Fibroblast of lung (primary cell): ENCODE data around the gene GPR42. TPM values are rescaled to one million over a fixed set of nuclear protein-coding genes. Genes with fewer than 3 reads are reported as not detected.

Source experiments
- DNase-seq, 2 donors: peaks; one replicate each; pipeline versions ENCODE4 v3.0.0 to v3.0.0-alpha.2; 2010; ENCODE audit warnings: low read depth in 2 of 2
- H2AFZ ChIP-seq: 2 replicates; pipeline ENCODE4 v1.5.1; 2012; ENCODE audit warnings: low read length, control low read depth, inconsistent platforms
- H3K27ac ChIP-seq: 2 replicates; pipeline ENCODE4 v1.5.1; 2011; ENCODE audit warnings: low read length, control low read depth; ENCODE audit not compliant: insufficient read depth
- H3K27me3 ChIP-seq: 2 replicates; pipeline ENCODE4 v1.5.1; 2011; ENCODE audit warnings: mild to moderate bottlenecking, low read length; ENCODE audit not compliant: control insufficient read depth, insufficient read depth
- H3K36me3 ChIP-seq: 2 replicates; pipeline ENCODE4 v1.5.1; 2011; ENCODE audit warnings: low read length; ENCODE audit not compliant: control insufficient read depth, insufficient read depth
- H3K4me1 ChIP-seq: 2 replicates; pipeline ENCODE4 v1.5.1; 2011; ENCODE audit warnings: low read length; ENCODE audit not compliant: control insufficient read depth, insufficient read depth; ENCODE audit errors: extremely low read depth
- H3K4me2 ChIP-seq: 2 replicates; pipeline ENCODE4 v1.5.1; 2011; ENCODE audit warnings: low read length, control low read depth; ENCODE audit not compliant: insufficient read depth; ENCODE audit errors: extremely low read depth
- H3K4me3 ChIP-seq, 4 experiments: fragments of 200-600 bp in 1 of 4; sonication (generic) in 1 of 4; replicated peaks in 1 of 4; 2 replicates each; pipeline ENCODE4 v1.5.1; 2011 to 2016; ENCODE audit warnings: low read length in 4 of 4, low read depth in 3 of 4, mild to moderate bottlenecking in 3 of 4, control low read depth in 2 of 4, inconsistent platforms in 1 of 4, mixed read lengths in 1 of 4; ENCODE audit not compliant: insufficient read depth in 1 of 4; ENCODE audit errors: control extremely low read depth in 1 of 4
- H3K79me2 ChIP-seq: 2 replicates; pipeline ENCODE4 v1.5.1; 2012; ENCODE audit warnings: mild to moderate bottlenecking, low read length, inconsistent platforms; ENCODE audit not compliant: control insufficient read depth, insufficient read depth
- H3K9ac ChIP-seq: 2 replicates; pipeline ENCODE4 v1.5.1; 2011; ENCODE audit warnings: mild to moderate bottlenecking, low read length, control low read depth; ENCODE audit not compliant: insufficient read depth
- H3K9me3 ChIP-seq: 2 replicates; pipeline ENCODE4 v1.5.1; 2012; ENCODE audit warnings: low read depth, low read length; ENCODE audit not compliant: control insufficient read depth, insufficient read depth
- H4K20me1 ChIP-seq: 2 replicates; pipeline ENCODE4 v1.5.1; 2011; ENCODE audit warnings: low read length; ENCODE audit not compliant: control insufficient read depth, insufficient read depth; ENCODE audit errors: extremely low read depth
- CTCF ChIP-seq, 2 donors: IDR thresholded peaks in 1 of 2; conservative IDR thresholded peaks in 1 of 2; 1 replicate in 1 of 2; 2 replicates in 1 of 2; pipeline ENCODE4 v1.5.1; 2011 to 2012; ENCODE audit warnings: low read length in 2 of 2, control low read depth in 1 of 2, inconsistent platforms in 1 of 2, low read depth in 1 of 2, mild to moderate bottlenecking in 1 of 2
- EZH2 ChIP-seq: IDR thresholded peaks from 2 replicates; pipeline ENCODE4 v1.5.1; 2012; ENCODE audit warnings: low read length, control low read depth, mild to moderate bottlenecking; ENCODE audit errors: missing control alignments
- polyA plus RNA-seq, 2 donors: library from polyadenylated mRNA; depleted of rRNA in 1 of 2; stranded (reverse) in 1 of 2; unstranded in 1 of 2; fragments of >200 nt; gene quantifications; 2 replicates each; pipeline ENCODE4 v1.2.1, GENCODE V29; 2011 to 2012; ENCODE audit warnings: missing spikeins in 1 of 2
- total RNA-seq: library from RNA; depleted of rRNA; stranded (reverse); fragments of >200 nt; gene quantifications from 2 replicates; pipeline ENCODE4 v1.2.1, GENCODE V29; 2014

GPR42 gene
- total and polyA plus RNA-seq, 2 donors (not counting 1 experiment from before 2014, with no cell fraction given), result not detected

- H3K27ac ChIP-seq, result no peak overlapping the region
- no peak overlapping the region for H2AFZ ChIP-seq
- no peaks in the 10 kb centered on the region for H3K27me3 ChIP-seq
- H3K36me3 ChIP-seq, result no peaks in the 10 kb centered on the region
- no peak for TF ChIP-seq EZH2
- TF ChIP-seq CTCF (conservative IDR thresholded peaks at IDR 0.05 in 1 of 2, IDR thresholded peaks at IDR 0.05 in 1 of 2; ENCODE audit: low read depth in 1 of 2, low read length in 2 of 2), result no peak
- no peaks in the 10 kb centered on the region for H3K79me2 ChIP-seq
- H4K20me1 ChIP-seq, result no peaks in the 10 kb centered on the region
- no peak overlapping the region for H3K4me3 ChIP-seq
- H3K4me2 ChIP-seq, result no peak overlapping the region
- no peak for DNase-seq
- no peaks in the 10 kb centered on the region for H3K4me1 ChIP-seq
- H3K9me3 ChIP-seq, result no peaks in the 10 kb centered on the region
- no peak overlapping the region for H3K9ac ChIP-seq
These were observed 9.1 kb downstream of the GPR42 start for GRCh38 chr19:35379992-35380391.

- Histone ChIP-seq H4K20me1 (no peaks in the 10 kb centered on the region), H3K9me3 (no peaks in the 10 kb centered on the region), H3K9ac (no peak overlapping the region), H3K4me3 (no peak overlapping the region), H3K27ac (no peak overlapping the region), H2AFZ (no peak overlapping the region), H3K79me2 (no peaks in the 10 kb centered on the region), H3K36me3 (no peaks in the 10 kb centered on the region), H3K4me2 (no peak overlapping the region), H3K27me3 (no peaks in the 10 kb centered on the region), H3K4me1 (no peaks in the 10 kb centered on the region)
- TF ChIP-seq EZH2 (no peak), CTCF (conservative IDR thresholded peaks at IDR 0.05 in 1 of 2, IDR thresholded peaks at IDR 0.05 in 1 of 2; ENCODE audit: low read depth in 1 of 2, low read length in 2 of 2) (no peak)
- no peak for DNase-seq
These were observed 9.7 kb downstream of the GPR42 start for GRCh38 chr19:35380450-35381124.

GRCh38 chr19:35381318-35381717, 10.4 kb downstream of the GPR42 start:
- TF ChIP-seq EZH2, result no peak
- no peak for TF ChIP-seq CTCF (conservative IDR thresholded peaks at IDR 0.05 in 1 of 2, IDR thresholded peaks at IDR 0.05 in 1 of 2; ENCODE audit: low read depth in 1 of 2, low read length in 2 of 2)
- Histone ChIP-seq H3K4me1 (no peaks in the 10 kb centered on the region), H2AFZ (no peak overlapping the region)

More at GRCh38 chr19:35381318-35381717, 10.4 kb downstream of the GPR42 start:
- H3K27me3 ChIP-seq, result no peaks in the 10 kb centered on the region
- no peak overlapping the region for H3K27ac ChIP-seq
- no peak overlapping the region for H3K4me2 ChIP-seq
- H3K9ac ChIP-seq, result no peak overlapping the region
- H3K9me3 ChIP-seq, result no peaks in the 10 kb centered on the region
- H3K36me3 ChIP-seq, result no peaks in the 10 kb centered on the region
- DNase-seq, result no peak
- no peak overlapping the region for H3K4me3 ChIP-seq
- H4K20me1 ChIP-seq, result no peaks in the 10 kb centered on the region
- no peaks in the 10 kb centered on the region for H3K79me2 ChIP-seq
